Parathyroid adenoma (tissue), 2 donors: ENCODE results near the gene VWA5B1.

Experiments used
- H2AFZ ChIP-seq: fragments of 300-600 bp; sonication (generic); one replicate; pipeline ENCODE4 v1.7.0; 2017; ENCODE audit warnings: antibody characterized with exemption, mild to moderate bottlenecking
- H3K27ac ChIP-seq: fragments of 300-600 bp; sonication (generic); one replicate; pipeline ENCODE4 v1.7.0; 2017
- H3K27me3 ChIP-seq: fragments of 300-600 bp; sonication (generic); one replicate; pipeline ENCODE4 v1.7.0; 2017; ENCODE audit warnings: low read length; ENCODE audit not compliant: control insufficient read depth, insufficient read depth
- H3K36me3 ChIP-seq: fragments of 300-600 bp; sonication (generic); one replicate; pipeline ENCODE4 v1.7.0; 2017; ENCODE audit warnings: low read length; ENCODE audit not compliant: control insufficient read depth, insufficient read depth
- H3K4me1 ChIP-seq: fragments of 300-600 bp; sonication (generic); one replicate; pipeline ENCODE4 v1.7.0; 2017; ENCODE audit warnings: control low read depth
- H3K4me2 ChIP-seq: fragments of 300-600 bp; sonication (generic); one replicate; pipeline ENCODE4 v1.7.0; 2017; ENCODE audit warnings: low read length
- H3K4me3 ChIP-seq: fragments of 300-600 bp; sonication (generic); one replicate; pipeline ENCODE4 v1.7.0; 2017; ENCODE audit warnings: low read depth, low read length
- H3K79me2 ChIP-seq: fragments of 300-600 bp; sonication (generic); one replicate; pipeline ENCODE4 v1.7.0; 2017; ENCODE audit warnings: control low read depth
- H3K9ac ChIP-seq: fragments of 300-600 bp; sonication (generic); one replicate; pipeline ENCODE4 v1.7.0; 2017; ENCODE audit warnings: mild to moderate bottlenecking
- H3K9me3 ChIP-seq: fragments of 300-600 bp; sonication (generic); one replicate; pipeline ENCODE4 v1.7.0; 2017; ENCODE audit warnings: low read length; ENCODE audit not compliant: control insufficient read depth
- TF ChIP-seq, protein P1 (sequence below): fragments of 300-600 bp; sonication (generic); IDR thresholded peaks from one replicate; pipeline ENCODE4 v1.7.0; 2017; ENCODE audit warnings: antibody characterized with exemption, mild to moderate bottlenecking
- donor health status: primary hyperparathyroidism.

Gene VWA5B1

DNA sequence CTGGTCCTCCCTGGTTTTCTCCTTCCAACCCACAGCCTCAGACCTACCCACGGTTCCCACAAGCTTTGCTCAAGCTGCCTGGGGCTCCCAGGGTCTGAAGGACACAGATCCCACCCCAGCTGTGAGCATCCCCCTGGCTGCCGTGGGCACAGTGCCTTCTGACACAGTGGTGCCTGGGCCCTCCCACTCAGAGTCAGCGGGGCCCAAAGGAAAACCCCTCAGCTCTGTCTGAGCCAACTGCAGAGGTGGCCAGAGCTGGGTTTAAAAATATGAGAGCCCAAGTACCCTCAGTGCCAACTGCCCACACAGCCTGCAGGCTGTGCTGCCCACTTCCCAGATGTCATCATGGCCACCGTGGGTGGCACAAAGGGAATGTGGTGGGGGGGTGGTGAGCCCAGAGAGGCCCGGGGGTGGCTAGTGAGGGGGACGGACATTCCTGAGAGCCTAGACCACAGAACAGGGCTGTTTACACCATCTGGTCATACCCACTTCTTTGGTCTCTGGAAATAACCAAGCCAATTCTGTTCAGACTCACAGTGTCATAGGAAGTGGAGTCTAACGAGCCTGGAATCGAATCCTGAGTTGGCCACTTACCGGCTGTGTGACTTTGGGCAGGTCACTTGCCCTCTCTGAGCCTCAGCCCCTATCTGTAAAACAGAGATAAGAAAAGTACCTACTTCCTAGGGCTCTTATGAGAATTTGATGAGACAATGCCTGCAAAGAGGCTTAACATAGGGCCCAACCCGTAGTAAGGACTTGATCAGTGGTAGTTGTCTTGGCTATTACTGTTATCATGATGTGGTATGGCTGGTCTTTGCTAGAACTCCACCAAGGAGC is 109.9 kb downstream of the VWA5B1 start:
- H3K9me3 ChIP-seq = no peaks in the 10 kb centered on the region
- no peak overlapping the region for H3K4me3 ChIP-seq
- H3K4me1 ChIP-seq = no peaks in the 10 kb centered on the region
- TF ChIP-seq, protein P1, sequence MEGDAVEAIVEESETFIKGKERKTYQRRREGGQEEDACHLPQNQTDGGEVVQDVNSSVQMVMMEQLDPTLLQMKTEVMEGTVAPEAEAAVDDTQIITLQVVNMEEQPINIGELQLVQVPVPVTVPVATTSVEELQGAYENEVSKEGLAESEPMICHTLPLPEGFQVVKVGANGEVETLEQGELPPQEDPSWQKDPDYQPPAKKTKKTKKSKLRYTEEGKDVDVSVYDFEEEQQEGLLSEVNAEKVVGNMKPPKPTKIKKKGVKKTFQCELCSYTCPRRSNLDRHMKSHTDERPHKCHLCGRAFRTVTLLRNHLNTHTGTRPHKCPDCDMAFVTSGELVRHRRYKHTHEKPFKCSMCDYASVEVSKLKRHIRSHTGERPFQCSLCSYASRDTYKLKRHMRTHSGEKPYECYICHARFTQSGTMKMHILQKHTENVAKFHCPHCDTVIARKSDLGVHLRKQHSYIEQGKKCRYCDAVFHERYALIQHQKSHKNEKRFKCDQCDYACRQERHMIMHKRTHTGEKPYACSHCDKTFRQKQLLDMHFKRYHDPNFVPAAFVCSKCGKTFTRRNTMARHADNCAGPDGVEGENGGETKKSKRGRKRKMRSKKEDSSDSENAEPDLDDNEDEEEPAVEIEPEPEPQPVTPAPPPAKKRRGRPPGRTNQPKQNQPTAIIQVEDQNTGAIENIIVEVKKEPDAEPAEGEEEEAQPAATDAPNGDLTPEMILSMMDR = no peak
- H3K27me3 ChIP-seq = no peaks in the 10 kb centered on the region
- no peak overlapping the region for H3K9ac ChIP-seq
- H3K4me2 ChIP-seq = no peak overlapping the region
- H3K79me2 ChIP-seq = no peaks in the 10 kb centered on the region
- no peak overlapping the region for H2AFZ ChIP-seq
- H3K36me3 ChIP-seq = no peaks in the 10 kb centered on the region
- H3K27ac ChIP-seq = no peak overlapping the region

DNA sequence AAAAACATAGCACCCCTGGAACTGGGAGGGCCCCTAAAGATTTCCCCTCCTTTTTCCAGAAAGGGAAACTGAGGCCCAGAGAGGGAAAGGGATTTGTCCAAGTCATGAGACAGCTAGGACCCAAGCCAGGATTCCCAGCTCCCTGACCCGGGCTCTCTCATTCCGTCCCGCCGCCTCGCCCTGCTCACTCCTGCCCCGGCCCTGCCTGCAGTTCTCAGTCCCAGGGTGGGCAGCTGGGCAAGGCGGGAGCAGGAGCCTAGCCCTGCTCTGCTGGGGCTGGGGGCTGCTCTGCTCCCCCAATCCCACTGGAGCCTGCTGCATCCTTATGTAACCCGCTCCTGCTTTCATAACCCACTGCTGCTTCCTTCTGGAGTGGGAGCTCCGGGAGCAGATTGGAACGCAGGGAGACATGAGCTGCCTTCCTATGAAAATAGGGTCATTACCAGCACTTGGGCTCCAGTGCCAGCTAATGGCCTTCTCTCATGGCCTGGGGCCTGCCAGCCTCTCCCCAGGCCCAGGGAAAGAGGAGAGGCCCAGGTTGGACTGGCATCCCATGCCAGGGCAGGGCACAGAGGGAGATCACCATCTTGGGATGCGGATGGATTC is 110.8 kb downstream of the VWA5B1 start:
- no peaks in the 10 kb centered on the region for H3K79me2 ChIP-seq
- H3K4me2 ChIP-seq = no peak overlapping the region
- no peaks in the 10 kb centered on the region for H3K27me3 ChIP-seq
- TF ChIP-seq, protein P1 = no peak
- H3K36me3 ChIP-seq = no peaks in the 10 kb centered on the region
- H3K4me1 ChIP-seq = no peaks in the 10 kb centered on the region
- H3K9me3 ChIP-seq = no peaks in the 10 kb centered on the region
- H3K9ac ChIP-seq = no peak overlapping the region
- H3K27ac ChIP-seq = no peak overlapping the region
- no peak overlapping the region for H2AFZ ChIP-seq
- no peak overlapping the region for H3K4me3 ChIP-seq

- TF ChIP-seq, protein P1 = no peak
- Histone ChIP-seq H3K4me2 (no peak overlapping the region), H3K36me3 (no peaks in the 10 kb centered on the region), H3K9me3 (no peaks in the 10 kb centered on the region), H3K27ac (no peak overlapping the region), H3K9ac (no peak overlapping the region), H3K4me1 (no peaks in the 10 kb centered on the region), H3K4me3 (no peak overlapping the region), H3K27me3 (no peaks in the 10 kb centered on the region), H2AFZ (no peak overlapping the region), H3K79me2 (no peaks in the 10 kb centered on the region)
Observed at GRCh38 chr1:20402585-20403422, 112.1 kb downstream of the VWA5B1 start.

GRCh38 chr1:20403423-20404145 is 112.9 kb downstream of the VWA5B1 start:
- Histone ChIP-seq H3K4me1 (no peaks in the 10 kb centered on the region), H3K79me2 (no peaks in the 10 kb centered on the region), H3K9ac (no peak overlapping the region), H3K9me3 (no peaks in the 10 kb centered on the region), H3K36me3 (no peaks in the 10 kb centered on the region), H3K4me2 (no peak overlapping the region), H3K4me3 (no peak overlapping the region), H3K27ac (no peak overlapping the region), H3K27me3 (no peaks in the 10 kb centered on the region), H2AFZ (no peak overlapping the region)
- TF ChIP-seq, protein P1 = no peak
